Keratinocyte (primary cell): ENCODE results near the gene ROBO3. TPM values are rescaled to one million over a fixed set of nuclear protein-coding genes. Genes with fewer than 3 reads are reported as not detected.

Source experiments
- DNase-seq: peaks from one replicate; pipeline ENCODE4 v3.0.0-alpha.2; 2011; ENCODE audit warnings: low read depth, missing footprints, low spot score
- FAIRE-seq: peaks from 2 replicates; lab custom pipeline; 2011; peaks lifted over from hg19 to GRCh38; lab: Jason Lieb, UNC
- H2AFZ ChIP-seq: 2 replicates; pipeline ENCODE4 v1.6.0; 2012; ENCODE audit warnings: low read length, control low read depth, inconsistent platforms; ENCODE audit not compliant: control insufficient read depth
- H3K27ac ChIP-seq: 2 replicates; pipeline ENCODE4 v1.5.1; 2011; ENCODE audit warnings: low read length; ENCODE audit not compliant: control insufficient read depth, insufficient read depth
- H3K27me3 ChIP-seq: 3 replicates; pipeline ENCODE4 v1.6.0; 2011; ENCODE audit warnings: low read length; ENCODE audit not compliant: control insufficient read depth, insufficient read depth; ENCODE audit errors: extremely low read depth
- H3K36me3 ChIP-seq, 2 experiments: 2 replicates in 1 of 2; 3 replicates in 1 of 2; pipeline ENCODE4 v1.5.1; 2011; ENCODE audit warnings: low read length in 2 of 2, mild to moderate bottlenecking in 1 of 2; ENCODE audit not compliant: control insufficient read depth in 2 of 2, insufficient read depth in 2 of 2; ENCODE audit errors: extremely low read depth in 1 of 2
- H3K4me1 ChIP-seq: 3 replicates; pipeline ENCODE4 v1.5.1; 2011; ENCODE audit warnings: low read length; ENCODE audit not compliant: control insufficient read depth, insufficient read depth; ENCODE audit errors: extremely low read depth
- H3K4me2 ChIP-seq: 3 replicates; pipeline ENCODE4 v1.6.0; 2011; ENCODE audit warnings: low read depth, low read length; ENCODE audit not compliant: control insufficient read depth, insufficient read depth; ENCODE audit errors: extremely low read depth
- H3K4me3 ChIP-seq, 3 experiments: fragments of 200-600 bp in 1 of 3; sonication (generic) in 1 of 3; 2 replicates in 2 of 3; 3 replicates in 1 of 3; pipeline ENCODE4 v1.5.1; 2011 to 2016; ENCODE audit warnings: low read length in 3 of 3, mild to moderate bottlenecking in 3 of 3, control low read depth in 2 of 3, inconsistent platforms in 1 of 3, low read depth in 1 of 3, mixed read lengths in 1 of 3, mixed run types in 1 of 3, moderate library complexity in 1 of 3; ENCODE audit not compliant: control insufficient read depth in 2 of 3, insufficient read depth in 2 of 3; ENCODE audit errors: extremely low read depth in 1 of 3
- H3K79me2 ChIP-seq: 2 replicates; pipeline ENCODE4 v1.6.0; 2012; ENCODE audit warnings: low read length; ENCODE audit not compliant: control insufficient read depth, insufficient read depth
- H3K9ac ChIP-seq: 3 replicates; pipeline ENCODE4 v1.6.0; 2011; ENCODE audit warnings: low read length; ENCODE audit not compliant: control insufficient read depth, insufficient read depth; ENCODE audit errors: extremely low read depth
- H3K9me1 ChIP-seq: 3 replicates; pipeline ENCODE4 v1.6.0; 2011; ENCODE audit warnings: low read length; ENCODE audit not compliant: control insufficient read depth, insufficient read depth; ENCODE audit errors: extremely low read depth
- H3K9me3 ChIP-seq: 2 replicates; pipeline ENCODE4 v1.5.1; 2012; ENCODE audit warnings: low read depth, low read length; ENCODE audit not compliant: control insufficient read depth
- H4K20me1 ChIP-seq: 3 replicates; pipeline ENCODE4 v1.6.0; 2011; ENCODE audit warnings: low read length; ENCODE audit not compliant: control insufficient read depth, insufficient read depth; ENCODE audit errors: extremely low read depth
- CTCF ChIP-seq, 3 experiments: IDR thresholded peaks in 1 of 3; conservative IDR thresholded peaks in 1 of 3; optimal IDR thresholded peaks in 1 of 3; 2 replicates in 2 of 3; 3 replicates in 1 of 3; pipeline versions ENCODE3 to v1.5.1; 2011; ENCODE audit warnings: low read length in 3 of 3, mild to moderate bottlenecking in 3 of 3, moderate library complexity in 2 of 3, control low read depth in 1 of 3, inconsistent platforms in 1 of 3; ENCODE audit not compliant: insufficient read depth in 2 of 3; ENCODE audit errors: extremely low read depth in 1 of 3
- EZH2 ChIP-seq: IDR thresholded peaks from one replicate; pipeline ENCODE4 v1.6.1; 2012; ENCODE audit warnings: inconsistent platforms, mild to moderate bottlenecking, low read length, moderate library complexity
- dilution Hi-C: fragments of 300-500 bp; cut with MboI; formaldehyde crosslinking; loops from one replicate; pipeline ENCODE4 v1.7.0; 2020; ENCODE audit warnings: low sequenced_read_pairs; ENCODE audit not compliant: extremely low pct_ligation_motif_present
- polyA plus RNA-seq, 5 experiments: library from polyadenylated mRNA; depleted of rRNA in 3 of 5; stranded (reverse) in 3 of 5; stranded (forward) in 1 of 5; unstranded in 1 of 5; fragments of >200 nt; gene quantifications; 1 replicate in 1 of 5; 2 replicates in 3 of 5; 3 replicates in 1 of 5; pipeline versions ENCODE4 v1.2.1 to v1.2.3, GENCODE V29; 2011 to 2012; ENCODE audit warnings: missing spikeins in 2 of 5, low read depth in 1 of 5, low replicate concordance in 1 of 5

Gene ROBO3
- polyA plus RNA-seq, 1 donor (not counting 4 experiments of a cell fraction or from before 2014, with no cell fraction given): 13.6 TPM

- no peak for DNase-seq
- Histone ChIP-seq H3K9ac (peak overlapping the region; percentile 68), H3K4me2 (peak overlapping the region; percentile 68), H3K9me1 (no peaks in the 10 kb centered on the region), H3K79me2 (no peaks in the 10 kb centered on the region), H3K36me3 (no peaks in the 10 kb centered on the region), H3K9me3 (no peaks in the 10 kb centered on the region), H4K20me1 (no peaks in the 10 kb centered on the region), H3K27ac (peak overlapping the region; percentile 95), H3K4me3 (no peak overlapping the region), H2AFZ (peak overlapping the region; percentile 72), H3K27me3 (no peaks in the 10 kb centered on the region), H3K4me1 (peaks cover 71% of the 10 kb centered on the region)
- TF ChIP-seq EZH2: no peak
- no peak for TF ChIP-seq CTCF (optimal IDR thresholded peaks at IDR 0.05 in 1 of 3, IDR thresholded peaks at IDR 0.05 in 1 of 3, conservative IDR thresholded peaks at IDR 0.05 in 1 of 3; ENCODE audit: extremely low read depth in 1 of 3, insufficient read depth in 2 of 3, low read length in 3 of 3)
- no peak for FAIRE-seq
- dilution Hi-C loops: no loop called here
Measured at GRCh38 chr11:124898711-124899110, 33.5 kb downstream of the ROBO3 start.

GRCh38 chr11:124899383-124900145, 34.3 kb downstream of the ROBO3 start:
- peaks cover 69% of the 10 kb centered on the region for H3K4me1 ChIP-seq
- peak overlapping the region; percentile 41 for H2AFZ ChIP-seq

More at GRCh38 chr11:124899383-124900145, 34.3 kb downstream of the ROBO3 start:
- Histone ChIP-seq H3K27ac (peak overlapping the region; percentile 95), H3K4me2 (peak overlapping the region; percentile 88), H3K9me3 (no peaks in the 10 kb centered on the region), H3K9me1 (no peaks in the 10 kb centered on the region), H3K4me3 (no peak overlapping the region), H3K9ac (peak overlapping the region; percentile 68), H3K36me3 (no peaks in the 10 kb centered on the region), H3K79me2 (no peaks in the 10 kb centered on the region), H3K27me3 (no peaks in the 10 kb centered on the region), H4K20me1 (no peaks in the 10 kb centered on the region)
- peak; percentile 80 for FAIRE-seq
- dilution Hi-C loops: no loop called here
- no peak for DNase-seq
- TF ChIP-seq CTCF (optimal IDR thresholded peaks at IDR 0.05 in 1 of 3, IDR thresholded peaks at IDR 0.05 in 1 of 3, conservative IDR thresholded peaks at IDR 0.05 in 1 of 3; ENCODE audit: extremely low read depth in 1 of 3, insufficient read depth in 2 of 3, low read length in 3 of 3) (no peak), EZH2 (no peak)
